GM21381 (cell line): ENCODE measurements around the gene SLC30A1.

ENCODE experiments used
- ATAC-seq: cut with Tn5 transposase; IDR thresholded peaks from one replicate; pipeline ENCODE4 v1.9.1; 2021; ENCODE audit warnings: mild to moderate bottlenecking, moderate library complexity; ENCODE audit not compliant: unreplicated experiment

Gene SLC30A1

DNA sequence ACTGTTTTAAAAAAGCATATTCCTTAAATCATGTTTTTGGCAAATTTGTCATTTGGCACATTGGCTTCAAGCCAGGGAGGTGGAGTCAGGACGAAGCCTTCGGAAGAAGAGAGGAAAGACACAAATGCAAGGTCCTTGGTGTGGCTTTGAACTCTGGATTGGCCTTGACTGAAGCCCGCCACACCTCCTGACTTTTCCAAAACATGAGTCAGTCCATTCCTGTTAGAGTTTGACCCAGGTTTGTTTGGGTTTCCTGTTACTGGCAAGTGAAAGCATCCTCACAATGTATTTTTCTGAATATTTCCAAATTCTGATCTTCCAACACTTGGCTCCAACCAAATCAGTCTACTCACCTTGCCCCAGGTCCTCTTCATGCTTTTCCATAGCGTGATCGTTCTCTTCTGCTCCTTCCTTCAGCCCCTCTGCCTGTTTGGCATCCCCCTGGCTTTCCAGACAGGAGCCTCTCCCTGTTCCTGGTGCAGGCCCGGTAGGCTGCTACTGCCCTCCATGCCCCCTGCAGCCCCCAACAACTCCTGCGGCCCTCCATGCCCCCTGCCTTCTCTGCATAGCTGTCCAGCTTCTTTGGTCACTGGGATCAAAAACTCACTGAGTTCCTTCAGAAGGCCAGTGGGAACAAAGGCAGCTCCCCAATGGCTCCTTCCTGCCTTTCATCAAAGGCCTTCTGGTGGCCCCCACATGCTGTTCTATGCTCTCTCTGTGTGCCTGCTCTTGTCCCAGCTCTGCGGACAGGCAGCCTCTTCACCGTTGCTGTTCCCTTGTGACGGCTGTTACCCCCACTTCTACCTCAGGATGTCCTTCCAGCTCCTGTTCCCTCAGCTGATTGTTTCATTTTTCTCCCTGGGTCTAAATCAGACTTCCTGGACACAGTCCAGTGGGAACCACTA, 30.4 kb upstream of the SLC30A1 start:
- no peak for ATAC-seq

DNA sequence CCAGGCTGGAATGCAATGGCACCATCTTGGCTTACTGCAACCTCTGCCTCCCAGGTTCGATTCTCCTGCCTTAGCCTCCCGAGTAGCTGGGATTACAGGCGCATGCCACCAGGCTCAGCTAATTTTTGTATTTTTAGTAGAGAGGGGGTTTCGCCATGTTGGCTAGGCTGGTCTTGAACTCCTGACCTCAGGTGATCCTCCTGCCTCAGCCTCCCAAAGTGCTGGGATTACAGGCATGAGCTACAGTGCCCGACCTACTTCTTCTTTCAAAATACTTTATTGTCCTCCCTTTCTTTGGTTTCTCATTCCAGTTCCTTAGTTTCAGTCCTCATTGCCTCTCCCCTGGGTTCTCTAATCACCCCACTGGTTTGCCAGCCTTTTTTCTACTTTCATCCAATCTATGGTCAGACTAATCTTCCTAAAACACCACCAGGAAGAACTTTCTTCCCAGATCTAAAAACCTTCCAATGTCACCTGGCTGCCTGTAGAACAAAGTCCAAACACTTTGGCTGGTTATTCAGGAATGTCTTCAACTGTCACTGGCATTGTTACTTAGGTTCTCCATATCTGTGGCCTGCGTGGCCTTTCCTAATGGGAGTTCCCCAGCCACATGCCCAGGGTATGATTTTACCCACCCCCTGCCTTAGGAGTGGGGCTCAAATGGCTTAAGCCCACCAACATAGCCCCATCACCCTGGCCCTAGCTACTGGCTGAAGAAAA, 29.0 kb upstream of the SLC30A1 start:
- ATAC-seq = no peak

DNA sequence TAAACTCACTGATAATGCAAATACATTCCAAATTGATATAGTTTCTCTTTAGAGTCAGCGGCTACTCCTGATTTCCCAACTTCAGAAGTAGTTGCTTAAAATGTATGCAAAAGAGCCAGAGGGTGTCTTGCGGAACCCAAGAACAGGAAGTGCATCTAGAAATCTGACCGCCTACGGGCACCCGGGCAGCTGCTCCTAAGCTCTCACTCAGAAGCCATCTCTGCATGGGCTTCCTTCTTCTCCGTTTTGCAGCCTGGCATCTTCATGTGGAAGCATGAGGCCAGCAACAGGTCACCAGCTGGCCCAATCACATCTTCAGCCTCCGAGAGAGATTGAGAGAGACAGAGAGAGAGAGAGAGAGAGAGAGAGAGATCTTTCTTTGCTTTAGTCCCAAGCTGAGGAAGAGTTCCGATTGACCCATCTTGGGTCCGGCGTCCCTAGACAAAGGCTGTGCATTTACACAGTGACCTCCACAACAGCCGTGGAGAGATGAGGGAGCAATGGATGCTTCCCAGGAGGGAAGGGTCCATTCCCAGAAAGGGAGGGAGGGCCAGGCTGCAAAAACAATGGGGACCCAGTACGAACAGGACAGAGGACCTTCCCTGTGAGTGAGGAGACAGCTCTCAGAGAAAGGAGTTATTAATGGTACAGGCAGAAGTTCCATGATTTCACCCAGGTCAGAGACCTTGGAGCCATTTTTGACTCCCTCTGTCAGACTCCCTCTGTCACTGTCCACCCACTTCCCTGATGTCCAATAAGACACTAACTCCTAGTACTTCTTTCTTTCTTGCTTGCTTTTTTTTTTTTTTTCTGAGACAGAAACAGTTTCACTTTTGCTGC, 28.2 kb upstream of the SLC30A1 start:
- peak; percentile 73 for ATAC-seq

DNA sequence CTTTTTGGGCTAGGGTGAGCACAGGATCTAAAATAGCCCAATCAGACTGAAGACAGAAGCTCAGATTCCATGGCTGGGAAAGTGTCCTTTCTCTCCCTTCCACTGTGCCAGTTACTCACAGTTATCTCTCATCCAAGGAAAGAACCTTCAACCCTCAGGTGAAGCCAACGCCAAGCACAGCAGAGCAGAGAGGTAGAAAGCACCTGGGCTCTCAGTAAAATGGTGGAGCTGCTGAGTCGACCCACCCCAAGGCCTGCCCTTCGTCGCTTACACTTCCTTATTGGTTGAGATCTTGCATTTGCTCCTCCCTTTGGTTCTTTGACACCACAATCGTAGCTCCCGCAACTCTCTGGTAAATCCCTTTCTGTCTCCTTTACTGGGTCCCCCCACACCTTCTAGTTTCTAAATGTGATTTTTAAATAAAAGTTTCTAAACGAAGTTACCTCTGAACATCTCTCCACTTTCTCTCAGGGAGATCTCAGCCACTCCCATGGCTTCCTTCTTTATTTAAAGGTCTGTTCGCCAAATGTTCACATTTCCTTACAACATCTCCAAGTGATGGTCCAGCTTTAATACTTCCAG, 27.5 kb upstream of the SLC30A1 start:
- peak; percentile 86 for ATAC-seq

DNA sequence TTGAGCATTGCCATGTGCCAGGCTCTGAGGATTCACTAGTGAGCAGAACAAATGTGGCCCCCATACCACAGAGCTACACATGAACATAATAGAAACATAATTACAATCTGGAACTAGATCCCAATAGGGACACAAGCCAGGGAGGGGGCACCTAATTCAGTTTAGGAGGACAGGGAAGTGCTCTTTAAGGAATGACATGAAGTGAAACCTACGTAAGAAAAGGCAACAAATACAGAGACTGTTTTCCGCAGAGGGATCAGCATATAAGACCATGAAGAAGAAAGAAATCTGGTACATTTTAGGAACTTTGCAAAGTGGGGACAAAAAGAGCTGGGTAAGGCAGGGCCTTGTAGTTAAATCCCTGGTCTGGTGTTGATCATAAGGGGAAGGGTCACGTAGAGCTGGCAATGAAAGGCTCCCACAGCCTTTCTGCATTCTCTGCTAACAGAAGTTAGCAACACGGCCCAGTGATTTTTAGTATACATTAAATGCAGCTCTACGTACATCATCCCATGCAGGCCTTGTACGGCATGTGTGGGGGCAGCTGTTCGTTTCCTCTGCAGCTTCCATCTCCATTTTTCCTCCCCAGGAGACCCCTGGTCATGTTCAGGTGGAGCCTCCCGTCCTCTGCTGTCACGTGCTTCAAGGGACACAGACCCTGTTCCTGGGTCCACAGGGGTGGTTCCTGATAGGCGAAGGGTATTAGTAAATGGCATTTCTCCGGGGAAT, 26.8 kb upstream of the SLC30A1 start:
- no peak for ATAC-seq

DNA sequence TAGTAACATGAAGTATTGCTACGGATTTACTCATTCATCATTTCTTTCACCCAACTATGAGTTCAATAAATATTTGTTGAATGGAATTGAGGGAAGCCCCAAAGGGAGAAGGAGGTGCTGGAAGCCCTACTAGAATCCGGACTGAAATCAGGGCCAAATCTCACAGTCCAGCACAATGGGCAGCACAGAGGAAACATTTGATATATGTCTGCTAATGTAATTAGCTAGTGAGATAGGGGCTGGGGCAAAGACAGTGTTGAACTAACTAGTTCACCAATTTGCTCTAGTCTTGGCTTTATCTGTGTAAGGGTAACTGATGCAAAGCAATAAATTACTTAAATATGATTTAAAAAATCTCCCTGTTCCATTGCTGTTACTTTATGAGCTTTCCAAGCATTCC, 26.1 kb upstream of the SLC30A1 start:
- ATAC-seq = no peak

DNA sequence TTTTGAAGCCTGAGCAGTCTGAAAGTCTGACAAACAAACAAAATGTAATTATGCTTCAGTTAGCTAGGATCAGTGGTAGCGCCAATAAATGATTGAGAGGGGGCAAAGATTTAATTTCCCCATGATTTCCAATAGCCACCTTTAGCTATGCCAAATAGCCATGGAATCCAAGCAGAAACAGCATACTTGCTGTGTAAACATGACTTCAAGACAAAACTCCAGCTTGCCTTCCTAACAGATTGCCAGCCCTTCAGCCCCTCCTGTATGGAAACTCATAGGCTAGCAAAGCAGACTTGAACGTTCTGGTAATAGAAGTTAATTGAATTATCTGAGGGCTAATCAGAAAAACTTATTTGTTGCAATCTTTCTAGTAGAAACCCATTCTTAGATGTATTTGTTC, 25.6 kb upstream of the SLC30A1 start:
- no peak for ATAC-seq

DNA sequence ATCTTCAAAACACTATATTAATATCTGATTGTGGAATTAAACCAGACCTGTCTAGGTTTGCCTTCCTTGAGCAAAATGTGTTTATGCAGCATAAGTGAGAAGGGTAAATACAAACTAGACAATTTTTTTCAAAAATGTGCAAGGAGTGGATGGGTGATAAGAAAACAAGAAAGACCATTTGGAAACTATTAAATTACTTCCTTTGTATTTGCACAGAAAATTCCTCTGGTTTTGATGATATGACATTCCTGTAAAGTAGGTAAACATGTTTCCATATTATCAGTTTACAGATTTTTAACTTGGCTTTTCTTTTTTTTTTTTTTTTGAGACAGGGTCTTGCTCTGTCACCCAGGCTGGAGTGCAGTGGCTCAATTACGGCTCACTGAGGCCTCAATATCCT, 24.8 kb upstream of the SLC30A1 start:
- ATAC-seq = no peak

DNA sequence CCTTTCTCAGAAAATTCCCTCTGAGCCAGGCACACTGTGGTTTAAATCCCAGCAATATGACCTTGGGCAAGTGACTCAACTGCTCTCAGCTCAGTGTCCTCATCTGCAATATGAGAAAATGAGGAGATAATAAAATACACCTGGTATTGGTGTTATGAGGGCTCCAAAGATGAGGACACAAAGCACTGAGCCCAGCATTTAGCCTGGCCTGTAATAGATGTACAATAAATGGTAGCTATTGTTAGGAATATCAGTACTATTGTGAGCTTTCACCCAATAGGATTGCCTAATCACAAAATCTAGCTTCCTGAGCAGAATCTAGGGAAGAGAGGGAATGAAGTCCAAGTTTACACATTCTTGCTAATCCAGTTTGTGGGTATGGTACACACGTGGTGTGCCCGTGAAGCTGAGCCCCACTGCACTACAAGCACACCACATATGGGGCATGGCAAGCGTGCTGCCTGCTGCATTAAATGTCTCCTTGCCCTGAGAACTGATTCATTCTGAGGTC, 24.3 kb upstream of the SLC30A1 start:
- ATAC-seq = no peak

DNA sequence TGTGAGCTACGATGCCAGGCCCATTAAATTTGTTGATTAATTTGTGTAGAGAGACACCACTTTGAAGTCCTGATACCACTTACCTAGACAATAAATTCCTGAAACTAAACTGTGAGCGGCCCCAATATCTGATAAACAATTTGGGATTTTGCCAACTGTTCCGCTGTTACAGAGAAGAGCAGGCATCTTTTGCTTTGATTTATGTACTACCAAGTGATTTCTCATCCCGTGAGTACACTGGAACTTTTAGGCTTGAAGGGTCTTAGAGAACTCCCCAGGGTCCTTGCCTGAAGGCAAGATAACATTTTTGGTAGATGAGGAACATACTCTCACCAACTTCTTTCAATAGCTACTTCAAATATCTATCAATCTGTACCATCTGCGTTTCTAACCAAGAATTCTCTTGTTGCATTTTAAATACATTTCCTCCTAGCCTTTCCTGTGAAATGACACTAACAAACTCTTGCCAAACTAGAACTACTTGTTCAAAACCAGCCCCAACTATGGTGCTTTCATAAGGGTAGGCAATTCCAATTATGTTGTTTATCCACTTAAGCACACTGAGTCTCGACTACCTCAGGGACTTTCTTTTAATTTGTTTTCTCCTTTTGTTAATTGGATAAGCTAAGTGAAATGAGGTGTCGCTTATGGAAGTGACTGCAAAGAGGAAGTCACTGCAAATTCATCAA, 23.2 kb upstream of the SLC30A1 start:
- no peak for ATAC-seq

DNA sequence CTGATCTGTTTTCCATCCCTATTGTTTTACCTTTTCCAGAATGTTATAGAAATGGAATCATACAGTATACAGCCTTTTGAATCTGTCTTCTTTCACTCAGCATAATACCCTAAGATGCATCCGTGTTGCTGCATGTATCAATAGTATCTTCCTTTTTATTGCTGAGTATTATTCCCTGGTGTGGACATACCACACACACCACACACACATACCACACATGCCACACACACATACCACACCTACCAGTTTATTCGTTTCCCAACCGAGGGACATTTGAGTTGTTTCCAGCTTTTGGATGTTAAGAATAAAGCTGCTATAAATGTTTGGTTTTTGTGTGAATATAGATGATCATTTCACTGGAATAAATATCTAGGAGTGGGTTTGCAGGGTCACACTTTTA, 22.2 kb upstream of the SLC30A1 start:
- ATAC-seq = no peak

DNA sequence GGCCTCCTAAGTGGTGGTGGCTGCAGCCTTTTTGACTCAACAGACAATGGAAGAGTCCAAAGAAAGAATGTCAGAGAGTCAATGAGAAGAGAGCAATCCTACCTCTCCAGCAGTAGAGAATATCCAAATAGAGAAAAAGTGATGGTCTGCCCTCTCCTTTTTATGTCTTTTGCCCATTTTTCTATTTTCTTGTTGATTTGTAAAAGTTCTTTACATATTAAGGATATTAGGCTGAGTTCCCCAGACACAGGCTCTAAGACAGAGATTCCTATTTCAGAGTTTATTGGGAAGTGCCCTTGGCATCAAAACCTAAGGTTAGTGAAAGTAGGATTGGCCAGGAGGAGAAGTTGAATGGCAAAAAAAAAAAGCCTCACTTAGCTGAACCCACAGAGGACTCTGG, 20.3 kb upstream of the SLC30A1 start:
- ATAC-seq = no peak

DNA sequence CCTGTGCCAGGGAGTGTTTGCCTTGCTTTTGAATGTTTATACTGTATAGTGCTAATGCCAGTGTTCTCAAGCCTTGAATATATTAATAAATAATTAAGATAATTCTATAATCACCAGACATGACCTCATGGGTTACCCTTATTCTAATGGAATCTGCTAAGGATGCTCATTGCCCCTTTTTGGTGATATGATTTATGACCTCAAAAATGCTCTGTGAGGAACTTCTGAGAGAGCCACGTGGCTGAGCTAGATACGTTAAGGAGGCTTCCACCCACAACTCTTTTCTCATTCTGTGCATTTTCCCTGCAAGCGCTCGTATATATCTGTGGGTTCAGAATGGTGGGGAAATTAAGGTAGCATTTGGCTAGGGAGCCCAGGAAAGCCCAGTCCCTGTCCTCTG, 19.6 kb upstream of the SLC30A1 start:
- ATAC-seq = no peak

DNA sequence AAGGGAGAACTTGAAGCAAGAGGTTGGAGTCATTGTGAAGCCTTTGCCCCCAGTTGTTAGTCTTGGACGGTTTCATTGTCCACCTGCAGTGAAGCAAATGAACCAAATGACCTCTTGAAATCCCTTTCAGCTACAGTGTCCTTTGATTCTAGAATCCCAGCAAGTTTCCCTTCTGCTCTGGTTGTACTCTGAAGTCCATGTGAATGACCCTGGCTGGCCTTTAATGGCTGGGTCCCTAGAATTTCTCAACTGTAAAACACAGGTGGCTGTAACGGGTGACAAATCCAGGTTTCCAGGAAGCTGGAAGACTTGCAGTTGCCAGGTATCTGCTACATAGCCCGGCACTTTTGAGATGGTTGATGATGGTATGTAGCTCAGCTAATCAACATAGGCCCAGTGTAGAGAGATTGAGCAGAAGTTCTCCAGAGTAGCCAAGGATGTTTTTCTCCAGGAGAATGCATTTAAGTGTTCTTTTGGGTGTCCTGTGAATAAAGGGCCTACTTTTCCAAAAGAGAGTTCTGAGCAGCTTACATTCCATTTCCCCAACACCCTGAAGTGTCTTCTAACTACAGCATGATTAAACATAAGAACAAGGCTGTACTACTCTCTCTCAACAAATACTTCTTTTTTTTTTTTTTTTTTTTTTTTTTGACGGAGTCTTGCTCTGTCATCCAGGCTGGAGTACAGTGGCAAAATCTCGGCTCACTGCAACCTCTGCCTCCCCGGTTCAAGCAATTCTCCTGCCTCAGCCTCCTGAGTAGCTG, 17.6 kb upstream of the SLC30A1 start:
- no peak for ATAC-seq

DNA sequence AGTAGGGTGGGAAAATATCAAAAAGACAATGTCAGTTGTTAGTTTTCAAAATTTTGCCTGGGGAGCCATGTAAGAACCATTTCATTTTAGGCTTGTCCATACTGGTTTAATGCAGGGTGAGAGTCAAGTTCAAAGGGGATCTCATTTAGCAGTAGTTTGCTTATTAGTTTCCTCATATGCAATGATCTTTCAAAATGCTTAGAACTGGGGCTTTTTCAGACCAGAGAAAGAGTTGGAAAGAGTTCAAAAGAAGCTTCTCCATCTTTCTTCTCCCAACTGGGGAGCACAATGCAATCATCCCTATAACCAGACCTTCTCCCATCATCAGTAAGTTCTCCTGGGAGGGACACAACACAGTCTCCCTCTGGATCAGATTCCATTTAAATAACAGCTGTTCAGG, 16.5 kb upstream of the SLC30A1 start:
- ATAC-seq = no peak

DNA sequence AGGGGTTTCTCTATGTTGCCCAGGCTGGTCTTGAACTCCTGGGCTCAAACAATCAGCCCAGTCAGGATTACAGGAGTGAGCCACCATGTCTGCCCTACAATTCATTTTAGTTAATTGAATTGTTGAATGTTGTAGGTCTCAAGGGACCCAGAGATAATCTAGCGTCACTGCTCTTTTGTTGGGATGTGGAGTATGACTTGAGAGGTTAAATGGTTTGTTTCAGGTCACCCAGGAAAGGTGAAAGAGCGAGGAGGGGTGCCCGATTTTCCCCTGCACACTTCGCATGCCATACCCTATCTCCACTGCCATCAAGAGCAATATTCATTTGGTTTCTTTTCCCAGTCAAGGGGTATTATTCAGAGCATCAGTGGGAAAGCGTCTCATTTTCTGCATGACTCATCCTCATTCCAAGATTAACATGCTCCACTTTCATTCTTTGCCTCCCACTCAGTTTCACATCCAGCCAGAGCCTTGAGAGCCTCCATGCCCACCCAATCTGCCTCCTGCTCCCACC, 13.1 kb upstream of the SLC30A1 start:
- no peak for ATAC-seq

DNA sequence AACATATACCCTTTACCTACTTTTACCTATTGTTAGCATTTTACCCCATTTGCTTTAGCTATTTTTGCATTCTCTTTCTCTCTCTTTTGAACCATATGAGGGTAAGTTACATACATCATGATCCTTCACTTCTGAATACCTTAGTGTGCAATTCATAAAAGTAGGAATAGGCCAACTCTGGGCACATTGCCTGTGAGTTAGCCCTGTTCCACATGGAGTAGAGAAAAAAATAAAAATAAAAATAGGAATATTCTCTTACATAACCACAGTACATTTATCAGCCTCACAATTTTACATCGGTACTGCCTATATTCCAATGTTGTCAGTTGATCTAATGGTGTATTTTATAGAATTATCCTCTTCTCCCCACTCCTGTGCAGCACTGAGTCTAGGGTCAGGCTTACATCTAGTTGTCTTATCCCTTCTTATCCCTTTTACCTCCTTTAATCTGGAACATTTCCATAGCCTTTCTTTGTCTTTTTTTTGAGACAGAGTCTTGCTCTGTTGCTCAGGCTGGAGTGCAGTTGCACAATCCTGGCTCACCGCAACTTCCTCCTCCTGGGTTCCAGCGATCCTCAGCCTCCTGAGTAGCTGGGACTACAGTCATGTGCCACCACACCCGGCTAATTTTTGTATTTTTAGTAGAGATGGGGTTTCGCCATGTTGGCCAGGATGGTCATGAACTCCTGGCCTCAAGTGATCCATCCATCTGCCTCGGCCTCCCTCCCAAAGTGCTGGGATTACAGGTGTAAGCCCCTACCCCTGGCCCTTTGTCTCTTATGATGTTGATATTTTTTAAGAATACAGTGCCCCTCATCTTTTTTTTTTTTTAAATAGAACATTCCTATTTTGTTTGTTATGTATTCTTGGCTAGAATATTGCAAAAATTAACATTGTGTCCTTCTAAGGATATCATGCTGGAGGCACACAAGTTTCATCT, 11.1 kb upstream of the SLC30A1 start:
- no peak for ATAC-seq

DNA sequence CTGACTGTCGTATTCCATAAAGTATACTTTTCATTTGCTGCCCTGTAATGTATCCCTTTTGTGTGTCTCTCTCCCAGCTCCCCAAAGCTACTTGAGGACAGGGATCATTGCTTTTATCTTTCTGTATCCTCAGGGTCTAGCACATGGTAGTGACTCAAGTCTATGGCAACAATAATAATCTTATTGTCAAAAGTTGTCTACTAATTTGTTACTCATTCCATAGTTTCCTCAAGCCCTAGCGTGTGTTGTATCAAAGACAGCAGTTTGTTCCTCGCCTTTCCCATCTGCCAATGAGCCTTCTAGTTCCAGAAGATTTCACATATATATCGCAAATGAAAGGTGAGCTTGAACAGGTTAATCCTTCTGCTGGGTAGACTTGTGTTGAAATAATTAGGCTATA, 9.8 kb upstream of the SLC30A1 start:
- no peak for ATAC-seq
